ENCODE measurements around the gene BSPRY. TPM values are rescaled to one million over a fixed set of nuclear protein-coding genes. Genes with fewer than 3 reads are reported as not detected.
A peak's percentile ranks its signal among the peaks of the same experiment; 100 is the strongest.
"Not testable (repeated sequence)": the region's sequence is repeated elsewhere in the genome, so short reads cannot be mapped to it uniquely, and the experiment has no call there.

BSPRY gene
- total and polyA plus RNA-seq, 2 experiments from 2014 or later, result 4.8 to 6.6 TPM

DNA sequence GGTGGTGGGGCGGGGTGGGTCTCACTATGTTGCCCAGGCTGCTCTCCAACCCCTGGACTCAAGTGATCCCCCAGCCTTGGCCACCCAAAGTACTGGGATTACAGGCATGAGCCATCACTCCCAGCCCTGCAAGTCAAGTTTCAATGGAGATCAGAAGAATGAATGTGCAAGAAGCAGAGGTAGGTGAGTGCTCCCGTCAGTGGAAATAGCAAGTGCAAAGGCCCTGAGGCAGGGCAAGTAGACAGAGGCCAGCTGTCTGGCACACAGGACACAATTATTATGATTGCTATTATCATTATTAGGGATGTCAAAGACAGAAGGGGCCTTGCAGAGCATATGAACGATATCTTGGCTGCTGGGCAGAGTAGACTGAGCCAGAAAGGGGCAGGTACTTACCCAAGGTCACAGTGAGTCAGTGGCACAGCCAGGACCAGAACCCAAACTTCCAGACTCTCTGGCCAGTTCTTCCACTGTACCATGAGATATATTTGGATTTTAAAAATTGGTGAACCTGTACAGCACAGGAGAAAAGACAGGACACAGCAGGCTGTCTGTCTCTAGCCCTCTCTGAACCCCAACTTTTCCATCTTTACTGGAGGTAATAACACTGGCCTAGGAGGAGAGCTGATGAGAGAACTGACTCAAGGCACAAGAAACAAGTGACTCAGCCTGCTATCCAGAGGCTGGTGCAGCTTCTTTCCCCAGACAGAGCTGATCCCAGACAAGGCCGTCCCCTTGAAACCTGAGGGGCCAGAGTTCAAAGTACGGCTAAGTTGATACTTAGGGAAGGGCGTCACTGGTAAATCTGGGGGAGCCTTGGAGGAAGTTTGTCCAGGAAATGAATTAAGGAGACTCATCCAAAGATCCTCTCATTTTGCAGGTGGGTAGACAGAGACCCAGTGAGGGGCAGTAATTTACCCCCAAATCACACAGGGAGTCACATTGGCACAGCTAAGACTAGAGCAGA, 26.0 kb downstream of the BSPRY start (continued):
- TF ChIP-seq, protein P1, sequence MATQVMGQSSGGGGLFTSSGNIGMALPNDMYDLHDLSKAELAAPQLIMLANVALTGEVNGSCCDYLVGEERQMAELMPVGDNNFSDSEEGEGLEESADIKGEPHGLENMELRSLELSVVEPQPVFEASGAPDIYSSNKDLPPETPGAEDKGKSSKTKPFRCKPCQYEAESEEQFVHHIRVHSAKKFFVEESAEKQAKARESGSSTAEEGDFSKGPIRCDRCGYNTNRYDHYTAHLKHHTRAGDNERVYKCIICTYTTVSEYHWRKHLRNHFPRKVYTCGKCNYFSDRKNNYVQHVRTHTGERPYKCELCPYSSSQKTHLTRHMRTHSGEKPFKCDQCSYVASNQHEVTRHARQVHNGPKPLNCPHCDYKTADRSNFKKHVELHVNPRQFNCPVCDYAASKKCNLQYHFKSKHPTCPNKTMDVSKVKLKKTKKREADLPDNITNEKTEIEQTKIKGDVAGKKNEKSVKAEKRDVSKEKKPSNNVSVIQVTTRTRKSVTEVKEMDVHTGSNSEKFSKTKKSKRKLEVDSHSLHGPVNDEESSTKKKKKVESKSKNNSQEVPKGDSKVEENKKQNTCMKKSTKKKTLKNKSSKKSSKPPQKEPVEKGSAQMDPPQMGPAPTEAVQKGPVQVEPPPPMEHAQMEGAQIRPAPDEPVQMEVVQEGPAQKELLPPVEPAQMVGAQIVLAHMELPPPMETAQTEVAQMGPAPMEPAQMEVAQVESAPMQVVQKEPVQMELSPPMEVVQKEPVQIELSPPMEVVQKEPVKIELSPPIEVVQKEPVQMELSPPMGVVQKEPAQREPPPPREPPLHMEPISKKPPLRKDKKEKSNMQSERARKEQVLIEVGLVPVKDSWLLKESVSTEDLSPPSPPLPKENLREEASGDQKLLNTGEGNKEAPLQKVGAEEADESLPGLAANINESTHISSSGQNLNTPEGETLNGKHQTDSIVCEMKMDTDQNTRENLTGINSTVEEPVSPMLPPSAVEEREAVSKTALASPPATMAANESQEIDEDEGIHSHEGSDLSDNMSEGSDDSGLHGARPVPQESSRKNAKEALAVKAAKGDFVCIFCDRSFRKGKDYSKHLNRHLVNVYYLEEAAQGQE (IDR thresholded peaks at IDR 0.05; ENCODE audit: unreplicated experiment), result no peak
- TF ChIP-seq EZH2phosphoT487 (IDR thresholded peaks at IDR 0.05; ENCODE audit: unreplicated experiment), result no peak
- no peak for TF ChIP-seq NANOG (IDR thresholded peaks at IDR 0.05; ENCODE audit: borderline replicate concordance)

DNA sequence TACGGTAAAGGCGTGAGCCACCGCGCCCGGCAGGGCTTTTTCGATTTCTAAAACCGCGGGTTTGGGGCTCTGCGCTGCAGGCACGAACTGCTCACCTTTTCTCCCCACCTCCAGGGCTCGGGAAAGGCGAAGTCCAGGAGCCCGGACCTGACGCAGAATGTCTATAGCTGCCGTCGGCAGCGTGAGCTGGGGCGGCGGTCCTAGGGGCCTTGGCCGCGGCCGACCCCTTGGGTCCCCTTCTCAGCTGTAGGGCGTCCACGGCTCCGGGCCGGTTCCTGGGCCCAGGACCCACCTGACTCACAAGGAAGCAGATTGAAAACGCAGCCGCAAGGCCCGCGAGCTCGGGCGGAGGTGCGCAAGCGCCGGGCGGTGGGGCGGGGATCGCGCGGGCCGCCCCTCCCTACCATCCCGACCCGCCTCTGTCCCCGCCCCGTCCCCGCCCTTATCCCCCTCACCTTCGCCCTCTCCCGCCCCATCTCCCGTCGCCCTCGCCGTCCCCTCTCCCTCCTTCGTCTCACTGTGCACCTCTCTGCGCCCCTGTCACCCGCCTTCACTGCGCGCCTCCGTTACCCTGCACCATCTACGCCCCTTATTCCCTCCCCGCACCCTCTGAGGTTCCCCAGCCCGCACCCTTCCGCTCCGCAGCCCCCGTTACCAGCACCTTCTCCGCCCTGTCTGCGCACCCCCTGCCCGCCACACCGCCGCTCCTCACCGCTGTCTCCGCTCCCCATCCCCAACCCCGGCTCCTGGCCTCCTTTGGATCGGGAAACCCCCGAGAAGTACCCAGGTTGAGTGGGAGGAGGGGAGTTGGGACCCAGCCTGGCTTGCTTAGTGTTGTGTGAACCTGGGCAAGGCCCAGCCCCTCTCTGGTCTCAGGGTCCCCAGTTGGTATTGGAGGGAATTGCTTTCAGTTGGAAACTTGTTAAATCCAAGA, 27.6 kb downstream of the BSPRY start, which contains the start of gene HDHD3:
TSS of gene HDHD3 (minus strand) at position 353 of the 934 bp plus-strand sequence. CDS start 2,632 bp downstream, outside the sequence.
- H3K4me1 Mint-ChIP-seq, result peaks cover 13% of the 10 kb centered on the region
- no peak within 1 kb of the TSS for H3K27ac Mint-ChIP-seq
- H3K4me3 Mint-ChIP-seq, result peak within 1 kb of the TSS; percentile 92
- TF ChIP-seq ZNF114 (CRISPR knock-in tag; IDR thresholded peaks at IDR 0.05) (no peak), POLR2AphosphoS5 (IDR thresholded peaks at IDR 0.05; ENCODE audit: low read depth) (peak; percentile 88)
- Histone ChIP-seq H3K4me1 (ENCODE audit: insufficient read depth) (no peaks in the 10 kb centered on the region; the same call in 1 of the 2 replicates), H2AFZ (peak within 1 kb of the TSS; percentile 98), H3K4me2 (peak within 1 kb of the TSS; percentile 87), H4K20me1 (replicated peaks; ENCODE audit: insufficient read depth) (no peaks in the 10 kb centered on the region), H3K79me2 (replicated peaks; ENCODE audit: insufficient read depth) (no peaks in the 10 kb centered on the region), H3K27me3 (ENCODE audit: insufficient read depth) (no peaks in the 10 kb centered on the region), H3K36me3 (ENCODE audit: insufficient read depth) (no peaks in the 10 kb centered on the region), H3K27ac (ENCODE audit: low read depth) (peak within 1 kb of the TSS; percentile 94), H3K9me2 (ENCODE audit: insufficient read depth) (no peaks in the 10 kb centered on the region), H3K4me3 (peak within 1 kb of the TSS; percentile 85), H3F3A (replicated peaks; ENCODE audit: low read depth) (no peaks in the 10 kb centered on the region)
- ATAC-seq (peak; percentile 82), DNase-seq (ENCODE audit: low spot score) (peak; percentile 92)
- peaks cover 6% of the 10 kb centered on the region; the same call in 1 of the 3 replicates for H3K36me3 Mint-ChIP-seq (ENCODE audit: low read depth)
- no peaks in the 10 kb centered on the region; the same call in 2 of the 3 replicates for H3K9me3 Mint-ChIP-seq
- peaks cover 7% of the 10 kb centered on the region for H3K27me3 Mint-ChIP-seq (ENCODE audit: insufficient read depth, low read depth, poor library complexity)

DNA sequence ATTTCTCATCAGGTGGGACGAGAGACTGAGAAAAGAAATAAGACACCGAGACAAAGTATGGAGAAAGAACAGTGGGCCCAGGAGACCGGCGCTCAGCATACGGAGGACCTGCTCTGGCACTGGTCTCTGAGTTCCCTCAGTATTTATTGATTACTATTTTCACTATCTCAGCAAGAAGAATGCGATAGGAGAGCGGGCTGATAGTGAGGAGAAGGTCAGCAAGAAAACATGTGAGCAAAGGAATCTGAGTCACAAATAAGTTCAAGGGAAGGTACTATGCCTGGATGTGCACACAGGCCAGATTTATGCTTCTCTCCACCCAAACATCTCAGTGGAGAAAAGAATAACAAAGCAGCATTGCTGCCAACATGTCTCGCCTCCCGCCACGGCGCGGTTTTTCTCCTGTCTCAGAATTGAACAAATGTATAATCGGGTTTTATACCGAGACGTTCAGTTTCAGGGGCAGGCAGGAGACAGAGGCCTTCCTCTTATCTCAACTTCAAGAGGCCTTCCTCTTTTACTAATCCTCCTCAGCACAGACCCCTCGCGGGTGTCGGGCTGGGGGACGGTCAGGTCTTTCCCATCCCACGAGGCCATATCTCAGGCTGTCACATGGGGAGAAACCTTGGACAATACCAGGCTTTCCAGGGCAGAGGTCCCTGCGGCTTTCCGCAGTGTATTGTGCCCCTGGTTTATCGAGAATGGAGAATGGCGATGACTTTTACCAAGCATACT, 29.9 kb downstream of the BSPRY start:
- H3K36me3 ChIP-seq (ENCODE audit: insufficient read depth); H3K79me2 ChIP-seq (replicated peaks; ENCODE audit: insufficient read depth); ATAC-seq; H3K27me3 Mint-ChIP-seq (ENCODE audit: insufficient read depth, low read depth, poor library complexity); H3K9me2 ChIP-seq (ENCODE audit: insufficient read depth); DNase-seq (ENCODE audit: low spot score); H3K4me1 ChIP-seq (ENCODE audit: insufficient read depth); H3K27ac Mint-ChIP-seq; H3K27ac ChIP-seq (ENCODE audit: low read depth); H3K36me3 Mint-ChIP-seq (ENCODE audit: low read depth); H3K4me2 ChIP-seq; H4K20me1 ChIP-seq (replicated peaks; ENCODE audit: insufficient read depth); H3K9me3 Mint-ChIP-seq; H3K4me3 Mint-ChIP-seq; H2AFZ ChIP-seq; H3F3A ChIP-seq (replicated peaks; ENCODE audit: low read depth); H3K27me3 ChIP-seq (ENCODE audit: insufficient read depth); H3K4me3 ChIP-seq: not testable (repeated sequence)
- H3K4me1 Mint-ChIP-seq, result peaks cover 14% of the 10 kb centered on the region

DNA sequence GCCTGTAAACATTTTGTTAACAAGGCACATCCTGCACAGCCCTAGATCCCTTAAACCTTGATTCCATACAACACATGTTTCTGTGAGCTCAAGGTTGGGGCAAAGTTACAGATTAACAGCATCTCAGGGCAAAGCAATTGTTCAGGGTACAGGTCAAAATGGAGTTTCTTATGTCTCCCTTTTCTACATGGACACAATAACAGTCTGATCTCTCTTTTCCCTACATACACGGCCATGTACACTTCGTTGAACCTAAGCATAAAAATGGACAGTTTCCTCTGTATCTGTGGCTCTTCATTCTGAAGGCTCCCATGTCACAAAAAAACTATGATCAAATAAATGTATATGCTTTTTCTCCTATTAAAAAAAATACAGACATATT, 30.5 kb downstream of the BSPRY start:
- not testable (repeated sequence) for ATAC-seq; H2AFZ ChIP-seq; H3K9me2 ChIP-seq (ENCODE audit: insufficient read depth); H3K27ac Mint-ChIP-seq; H3K9me3 Mint-ChIP-seq; H3K27ac ChIP-seq (ENCODE audit: low read depth); H3K27me3 Mint-ChIP-seq (ENCODE audit: insufficient read depth, low read depth, poor library complexity); DNase-seq (ENCODE audit: low spot score); H4K20me1 ChIP-seq (replicated peaks; ENCODE audit: insufficient read depth); H3K36me3 Mint-ChIP-seq (ENCODE audit: low read depth); H3K4me1 ChIP-seq (ENCODE audit: insufficient read depth); H3K4me3 Mint-ChIP-seq; H3K27me3 ChIP-seq (ENCODE audit: insufficient read depth); H3K36me3 ChIP-seq (ENCODE audit: insufficient read depth); H3K4me3 ChIP-seq; H3K4me2 ChIP-seq; H3F3A ChIP-seq (replicated peaks; ENCODE audit: low read depth); H3K79me2 ChIP-seq (replicated peaks; ENCODE audit: insufficient read depth)
- peaks cover 14% of the 10 kb centered on the region for H3K4me1 Mint-ChIP-seq
